Breast epithelium (tissue), 4 donors: ENCODE data around the gene ENDOV. TPM values are rescaled to one million over a fixed set of nuclear protein-coding genes. Genes with fewer than 3 reads are reported as not detected.

ENCODE experiments used
- DNase-seq, 2 donors: peaks; one replicate each; pipeline ENCODE4 v3.0.0-alpha.2; 2019; ENCODE audit warnings: low spot score in 2 of 2
- H3K27ac ChIP-seq, 2 donors: fragments of 200-600 bp; sonication (generic) in 1 of 2; one replicate each; pipeline ENCODE4 v1.5.1; 2016 to 2019; ENCODE audit warnings: mild to moderate bottlenecking in 1 of 2
- H3K27me3 ChIP-seq, 2 donors: fragments of 200-600 bp; sonication (generic) in 1 of 2; one replicate each; pipeline versions ENCODE4 v1.5.1 to v1.6.0; 2017 to 2019; ENCODE audit warnings: control low read depth in 1 of 2, mild to moderate bottlenecking in 1 of 2
- H3K36me3 ChIP-seq: fragments of 200-600 bp; one replicate; pipeline ENCODE4 v1.5.1; 2019
- H3K4me1 ChIP-seq, 2 donors: fragments of 200-600 bp; sonication (generic); one replicate each; pipeline ENCODE4 v1.5.1; 2016 to 2019; ENCODE audit warnings: control low read depth in 1 of 2
- H3K4me3 ChIP-seq, 3 donors: fragments of 200-600 bp; sonication (generic); 1 replicate in 2 of 3; 2 replicates in 1 of 3; pipeline ENCODE4 v1.5.1; 2016 to 2019; ENCODE audit warnings: mild to moderate bottlenecking in 3 of 3, moderate library complexity in 2 of 3
- H3K9me3 ChIP-seq, 2 donors: fragments of 200-600 bp; sonication (generic) in 1 of 2; one replicate each; pipeline ENCODE4 v1.5.1; 2016 to 2019; ENCODE audit warnings: control low read depth in 1 of 2
- POLR2A ChIP-seq: fragments of 450-650 bp; IDR thresholded peaks from one replicate; pipeline ENCODE4 v1.6.1; 2016; ENCODE audit warnings: antibody characterized with exemption, mild to moderate bottlenecking, moderate library complexity
- POLR2AphosphoS5 ChIP-seq, 3 donors: sonication (generic); formaldehyde crosslinking; IDR thresholded peaks; one replicate each; pipeline ENCODE4 v1.6.1; 2017; ENCODE audit warnings: antibody characterized with exemption in 3 of 3
- intact Hi-C: fragments of 100-400 bp; cut with DNase I; formaldehyde crosslinking; loops from one replicate; pipeline ENCODE4 v1.15.1; 2023; ENCODE audit warnings: low total_unique reads
- total RNA-seq, 3 donors: library from RNA; depleted of rRNA; stranded (reverse); fragments of >200 nt; gene quantifications; one replicate each; pipeline ENCODE4 v1.1.0, GENCODE V29; 2016
- TF ChIP-seq, protein P1 (sequence below), 3 donors: fragments of 450-650 bp; IDR thresholded peaks; one replicate each; pipeline ENCODE4 v1.5.1; 2016 to 2017; ENCODE audit warnings: antibody characterized with exemption in 3 of 3, mild to moderate bottlenecking in 3 of 3, moderate library complexity in 3 of 3

ENDOV gene
- total RNA-seq, 3 donors from 2014 or later, result 13.8 to 17.0 (median 16.7) TPM

DNA sequence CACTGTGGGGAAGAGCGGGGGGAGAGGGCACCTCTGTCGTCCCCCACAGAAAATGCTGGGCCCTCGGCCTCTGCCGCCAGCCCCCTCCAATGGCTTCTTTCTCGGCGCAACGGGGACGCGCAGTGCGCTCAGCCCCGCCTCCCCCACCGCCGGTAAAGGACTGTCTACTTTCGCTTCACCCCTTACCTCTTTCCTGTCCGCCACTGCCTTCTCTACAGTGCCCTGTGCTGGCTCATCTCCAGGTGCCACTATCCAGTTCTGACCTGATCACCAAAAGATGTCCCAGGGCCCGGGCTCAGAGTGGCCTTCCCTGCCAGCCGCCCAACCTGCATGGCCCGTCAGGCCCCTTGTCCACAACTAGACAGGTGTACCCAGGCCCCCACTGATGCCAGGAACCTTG, 7.3 kb downstream of the ENDOV start:
- Histone ChIP-seq H3K4me3 (no peak overlapping the region), H3K4me1 (no peaks in the 10 kb centered on the region), H3K27ac (no peak overlapping the region), H3K27me3 (no peaks in the 10 kb centered on the region), H3K9me3 (no peaks in the 10 kb centered on the region), H3K36me3 (no peaks in the 10 kb centered on the region)
- intact Hi-C loops, result loop anchor here (10.0 kb wide), 1 partner anchor 563 kb away; no protein-coding TSS in a partner anchor
- DNase-seq, result no peak
- TF ChIP-seq, protein P1, sequence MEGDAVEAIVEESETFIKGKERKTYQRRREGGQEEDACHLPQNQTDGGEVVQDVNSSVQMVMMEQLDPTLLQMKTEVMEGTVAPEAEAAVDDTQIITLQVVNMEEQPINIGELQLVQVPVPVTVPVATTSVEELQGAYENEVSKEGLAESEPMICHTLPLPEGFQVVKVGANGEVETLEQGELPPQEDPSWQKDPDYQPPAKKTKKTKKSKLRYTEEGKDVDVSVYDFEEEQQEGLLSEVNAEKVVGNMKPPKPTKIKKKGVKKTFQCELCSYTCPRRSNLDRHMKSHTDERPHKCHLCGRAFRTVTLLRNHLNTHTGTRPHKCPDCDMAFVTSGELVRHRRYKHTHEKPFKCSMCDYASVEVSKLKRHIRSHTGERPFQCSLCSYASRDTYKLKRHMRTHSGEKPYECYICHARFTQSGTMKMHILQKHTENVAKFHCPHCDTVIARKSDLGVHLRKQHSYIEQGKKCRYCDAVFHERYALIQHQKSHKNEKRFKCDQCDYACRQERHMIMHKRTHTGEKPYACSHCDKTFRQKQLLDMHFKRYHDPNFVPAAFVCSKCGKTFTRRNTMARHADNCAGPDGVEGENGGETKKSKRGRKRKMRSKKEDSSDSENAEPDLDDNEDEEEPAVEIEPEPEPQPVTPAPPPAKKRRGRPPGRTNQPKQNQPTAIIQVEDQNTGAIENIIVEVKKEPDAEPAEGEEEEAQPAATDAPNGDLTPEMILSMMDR (IDR thresholded peaks at IDR 0.05), result no peak
- TF ChIP-seq POLR2A (no peak), POLR2AphosphoS5 (IDR thresholded peaks at IDR 0.05) (no peak)

DNA sequence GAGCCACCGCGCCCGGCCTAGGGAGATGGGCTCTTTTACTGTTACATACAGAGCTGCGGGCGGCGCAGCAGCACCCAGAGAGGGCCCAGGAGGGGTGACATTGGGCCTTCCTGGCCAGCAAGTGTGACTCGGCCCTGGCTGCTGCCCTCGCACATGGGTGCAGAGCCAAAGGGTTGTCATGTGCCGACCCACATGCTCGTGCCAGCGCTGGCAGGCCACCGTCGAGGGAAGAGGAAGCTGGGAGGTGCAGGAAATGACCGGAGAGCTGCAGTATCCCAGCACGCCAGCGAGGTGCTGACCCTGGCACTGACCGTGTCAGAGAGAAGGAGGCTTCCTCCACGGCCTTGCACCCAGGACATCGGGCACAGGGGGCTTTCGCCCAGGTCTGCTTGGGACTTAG, 8.0 kb downstream of the ENDOV start:
- no peak overlapping the region for H3K4me3 ChIP-seq
- H3K4me1 ChIP-seq, result no peaks in the 10 kb centered on the region
- H3K27me3 ChIP-seq, result no peaks in the 10 kb centered on the region
- intact Hi-C loops, result loop anchor here (10.0 kb wide), 1 partner anchor 562 kb away; no protein-coding TSS in a partner anchor
- no peaks in the 10 kb centered on the region for H3K9me3 ChIP-seq
- DNase-seq, result no peak
- TF ChIP-seq POLR2AphosphoS5 (IDR thresholded peaks at IDR 0.05) (peak in 1 of 3 donors; percentile 13), POLR2A (no peak)
- no peaks in the 10 kb centered on the region for H3K36me3 ChIP-seq
- peak overlapping the region in 1 of 2 donors; percentile 19 for H3K27ac ChIP-seq

DNA sequence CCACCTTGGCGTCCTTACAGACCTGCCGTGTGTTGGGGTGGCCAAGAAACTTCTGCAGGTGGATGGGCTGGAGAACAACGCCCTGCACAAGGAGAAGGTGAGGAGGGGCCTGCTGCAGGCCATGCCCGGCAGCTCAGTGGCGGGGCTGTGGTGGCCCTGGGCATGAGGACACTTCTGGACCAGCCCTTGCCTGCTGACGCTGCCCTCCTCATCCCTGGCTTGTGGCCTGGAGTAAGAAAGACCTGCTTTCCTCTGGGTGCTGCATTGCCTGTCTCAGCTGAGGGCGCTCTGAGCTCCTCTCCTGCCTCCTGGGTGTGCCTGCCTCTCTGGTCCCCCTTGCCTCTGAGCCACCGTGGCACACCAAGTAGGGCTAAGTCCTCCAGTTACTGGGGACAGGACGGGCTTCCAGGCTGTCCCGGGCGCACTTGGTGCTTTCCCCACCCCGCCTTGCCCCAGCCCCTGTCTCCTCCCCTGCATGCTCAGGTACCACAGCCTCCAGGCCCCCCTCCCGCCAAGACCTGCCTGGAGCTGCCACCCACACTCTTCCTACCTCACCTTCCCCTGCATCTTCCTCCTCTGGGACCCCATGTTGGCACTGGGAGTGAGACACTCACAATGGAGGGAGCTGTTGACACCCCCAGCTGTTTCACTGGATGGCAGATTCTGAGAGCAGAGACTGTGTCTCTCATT, 8.7 kb downstream of the ENDOV start:
- DNase-seq, result no peak
- intact Hi-C loops, result loop anchor here (10.0 kb wide), 1 partner anchor 561 kb away; no protein-coding TSS in a partner anchor
- H3K27me3 ChIP-seq, result no peaks in the 10 kb centered on the region
- H3K4me1 ChIP-seq, result no peaks in the 10 kb centered on the region
- no peak for TF ChIP-seq POLR2AphosphoS5 (IDR thresholded peaks at IDR 0.05)
- no peak for TF ChIP-seq POLR2A
- TF ChIP-seq, protein P1 (IDR thresholded peaks at IDR 0.05), result no peak
- no peaks in the 10 kb centered on the region for H3K36me3 ChIP-seq
- H3K27ac ChIP-seq, result peak overlapping the region in 1 of 2 donors; percentile 19
- no peak overlapping the region for H3K4me3 ChIP-seq
- no peaks in the 10 kb centered on the region for H3K9me3 ChIP-seq

DNA sequence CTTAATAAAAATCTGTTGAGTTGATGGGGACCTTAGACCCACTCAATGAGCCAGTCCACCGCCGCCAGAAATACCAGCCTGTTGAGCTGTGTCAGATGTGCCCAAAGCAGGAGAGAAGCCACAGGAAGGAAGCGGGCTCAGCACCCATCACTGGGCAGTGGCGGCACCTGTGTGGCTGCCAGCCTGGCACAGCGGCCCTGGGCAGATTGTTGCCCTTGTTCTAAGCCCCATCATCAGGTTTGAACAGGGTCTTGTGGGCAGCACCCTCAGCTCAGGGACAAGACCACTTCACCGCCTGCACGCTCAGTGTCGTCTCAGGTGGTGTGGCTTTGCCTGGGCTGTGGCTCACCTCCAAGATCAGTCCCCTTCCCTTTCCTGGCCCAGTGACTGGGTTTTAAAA, 9.3 kb downstream of the ENDOV start:
- intact Hi-C loops, result loop anchor here (10.0 kb wide), 1 partner anchor 561 kb away; no protein-coding TSS in a partner anchor
- TF ChIP-seq, protein P1 (IDR thresholded peaks at IDR 0.05), result no peak
- TF ChIP-seq POLR2AphosphoS5 (IDR thresholded peaks at IDR 0.05), result no peak
- no peak for TF ChIP-seq POLR2A
- H3K27ac ChIP-seq, result no peak overlapping the region
- H3K4me3 ChIP-seq, result no peak overlapping the region
- no peak for DNase-seq
- H3K9me3 ChIP-seq, result no peaks in the 10 kb centered on the region
- H3K4me1 ChIP-seq, result no peaks in the 10 kb centered on the region
- no peaks in the 10 kb centered on the region for H3K36me3 ChIP-seq
- no peaks in the 10 kb centered on the region for H3K27me3 ChIP-seq

DNA sequence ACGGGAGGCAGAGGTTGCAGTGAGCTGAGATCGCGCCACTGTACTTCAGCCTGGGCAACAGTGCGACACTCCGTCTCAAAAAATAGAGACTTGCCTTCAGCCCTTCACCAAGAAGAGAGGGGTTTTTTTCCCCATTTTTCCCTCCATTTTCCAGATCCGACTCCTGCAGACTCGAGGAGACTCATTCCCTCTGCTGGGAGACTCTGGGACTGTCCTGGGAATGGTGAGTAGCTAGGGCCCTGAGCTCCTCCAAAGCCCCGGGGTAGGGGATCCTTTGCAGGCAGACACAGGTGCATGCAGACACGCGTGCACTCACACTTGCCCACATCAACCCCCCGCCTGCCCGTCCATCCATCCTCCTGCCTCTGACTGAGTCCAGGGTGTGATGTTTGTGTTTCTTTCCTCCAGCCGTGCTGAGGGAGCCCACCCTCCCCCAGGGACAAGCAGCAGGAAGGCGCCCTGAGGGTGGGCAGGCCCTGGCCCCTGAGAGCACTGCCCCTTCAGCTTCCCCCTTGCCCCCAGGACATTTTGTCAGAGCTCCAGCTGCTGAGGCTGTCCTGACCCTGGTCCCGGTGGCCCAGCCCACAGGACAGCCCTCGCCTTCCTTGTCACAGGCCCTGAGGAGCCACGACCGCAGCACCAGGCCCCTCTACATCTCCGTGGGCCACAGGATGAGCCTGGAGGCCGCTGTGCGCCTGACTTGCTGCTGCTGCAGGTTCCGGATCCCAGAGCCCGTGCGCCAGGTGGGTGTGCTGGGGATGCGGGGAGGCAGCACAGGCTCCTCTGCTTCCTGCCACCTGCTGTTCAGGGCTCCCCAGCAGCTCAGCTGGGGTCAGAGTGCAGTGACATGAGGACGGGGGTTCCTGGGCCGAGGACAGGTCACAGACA, 10.2 kb downstream of the ENDOV start:
- intact Hi-C loops, result loop anchor here (10.0 kb wide), 1 partner anchor 560 kb away; no protein-coding TSS in a partner anchor
- Histone ChIP-seq H3K27ac (no peak overlapping the region), H3K4me1 (no peaks in the 10 kb centered on the region), H3K4me3 (no peak overlapping the region), H3K9me3 (no peaks in the 10 kb centered on the region), H3K27me3 (no peaks in the 10 kb centered on the region), H3K36me3 (no peaks in the 10 kb centered on the region)
- no peak for DNase-seq
- TF ChIP-seq, protein P1 (IDR thresholded peaks at IDR 0.05), result no peak
